Pancreas (tissue), 10 donors: ENCODE data around the gene ROBO1. TPM values are rescaled to one million over a fixed set of nuclear protein-coding genes. Genes with fewer than 3 reads are reported as not detected.
A peak's percentile ranks its signal among the peaks of the same experiment; 100 is the strongest.

Experiments
- ATAC-seq, 4 donors: fragments of 200-7000 bp; cut with Tn5 transposase; one replicate each; pipeline versions ENCODE4 v1.8.0 to v1.9.1; 2020; ENCODE audit warnings: mild to moderate bottlenecking in 4 of 4, moderate library complexity in 4 of 4
- DNase-seq, 6 donors: peaks; one replicate each; pipeline ENCODE4 v3.0.0-alpha.2; 2020
- FAIRE-seq: peaks from 2 replicates; lab custom pipeline; 2012; peaks lifted over from hg19 to GRCh38; lab: Jason Lieb, UNC
- H3K27ac ChIP-seq, 4 donors: fragments of 200-600 bp; sonication (generic); 1 replicate in 3 of 4; 2 replicates in 1 of 4; pipeline versions ENCODE4 v1.5.0 to v1.8.0; 2020
- H3K27me3 ChIP-seq, 4 donors: fragments of 200-600 bp; one replicate each; pipeline ENCODE4 v1.8.0; 2021
- H3K36me3 ChIP-seq, 3 donors: fragments of 200-600 bp; sonication (generic) in 1 of 3; one replicate each; pipeline versions ENCODE4 v1.5.0 to v1.8.0; 2020 to 2021
- H3K4me1 ChIP-seq, 3 donors: fragments of 200-600 bp; one replicate each; pipeline ENCODE4 v1.8.0; 2021
- H3K4me3 ChIP-seq, 4 donors: fragments of 200-600 bp; sonication (generic) in 2 of 4; one replicate each; pipeline versions ENCODE4 v1.5.0 to v1.8.0; 2020 to 2021
- H3K9me3 ChIP-seq, 4 donors: fragments of 200-600 bp; one replicate each; pipeline ENCODE4 v1.8.0; 2021
- WGBS, 2 donors: extraction: QIAGEN DNeasy Blood & Tissue Kit; methylation state at CpG; one replicate each; pipeline ENCODE4 v1.1.7; 2013; 5-methylcytosine and 5-hydroxymethylcytosine counted together
- intact Hi-C, 3 donors: fragments of 100-400 bp; cut with DNase I; formaldehyde crosslinking; loops; one replicate each; pipeline versions ENCODE4 v1.11.1 to v1.14.2; 2022
- polyA plus RNA-seq, 2 donors: library from polyadenylated mRNA; stranded (reverse); fragments of 200-250 nt; gene quantifications; one replicate each; pipeline ENCODE4 v1.2.3, GENCODE V29; 2013
- total RNA-seq, 6 donors: library from RNA; stranded (reverse); fragmentation: NEBNext Ultra II Directional in 4 of 6; extraction: Animal tissue kit (Norgen Biotek cat#: 25700) in 4 of 6; gene quantifications; one replicate each; pipeline versions ENCODE4 v1.2.1 to v1.2.4, GENCODE V29; 2021 to 2023
- TF ChIP-seq, protein P1 (sequence below), 4 donors: fragments of 200-600 bp; sonication (generic) in 3 of 4; IDR thresholded peaks; one replicate each; pipeline versions ENCODE4 v1.5.0 to v1.8.0; 2021; ENCODE audit warnings: antibody characterized with exemption in 4 of 4
- donor health status: healthy with polysubstance abuse.
- donor health status: DM: no; HTN: no; CAD: no; lungs with moderate emphysema.
- donor health status: DM: no; HTN: no; CAD: no.
- donor health status: control.
- donor health status: control.
- donor health status: Bipolar disorder and iron deficiency.
- donor health status: DM: yes; HTN: yes; CAD: no.
- donor health status: DM: no; HTN: no; CAD: no.
- donor health status: DM: no; HTN: no; CAD: no.
- donor health status: DM: yes; HTN: yes; CAD: no.

ROBO1 gene
- total RNA-seq (1 to 10 TPM in 5 of 6 donors, under 1 TPM in 1; 0.51 to 8.5 (median 3.9) TPM), polyA plus RNA-seq (1 to 10 TPM in 1 of 2 donors, under 1 TPM in 1; 0.87 to 2.6 TPM)

DNA sequence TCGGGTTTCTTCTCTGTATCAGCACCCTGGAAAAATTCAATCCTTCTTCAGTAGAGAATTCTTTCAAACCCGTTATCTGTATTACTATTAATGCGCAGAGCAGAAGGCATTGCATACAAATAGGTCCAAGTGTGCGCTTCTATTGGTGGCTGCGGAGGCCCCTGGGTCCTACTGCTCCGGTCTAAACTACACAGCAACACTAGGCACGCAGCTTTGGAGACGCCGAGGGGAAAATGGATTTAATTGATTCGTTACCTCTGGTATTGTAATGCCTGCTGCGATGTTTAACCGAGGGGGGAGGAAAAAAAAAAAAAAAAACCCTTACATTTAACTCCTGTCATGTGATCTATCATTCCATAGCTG lies at the start of gene ROBO1:
Gene ROBO1, minus strand, starts transcription at position 94 of the 363 bp plus-strand sequence.
- TF ChIP-seq, protein P1, sequence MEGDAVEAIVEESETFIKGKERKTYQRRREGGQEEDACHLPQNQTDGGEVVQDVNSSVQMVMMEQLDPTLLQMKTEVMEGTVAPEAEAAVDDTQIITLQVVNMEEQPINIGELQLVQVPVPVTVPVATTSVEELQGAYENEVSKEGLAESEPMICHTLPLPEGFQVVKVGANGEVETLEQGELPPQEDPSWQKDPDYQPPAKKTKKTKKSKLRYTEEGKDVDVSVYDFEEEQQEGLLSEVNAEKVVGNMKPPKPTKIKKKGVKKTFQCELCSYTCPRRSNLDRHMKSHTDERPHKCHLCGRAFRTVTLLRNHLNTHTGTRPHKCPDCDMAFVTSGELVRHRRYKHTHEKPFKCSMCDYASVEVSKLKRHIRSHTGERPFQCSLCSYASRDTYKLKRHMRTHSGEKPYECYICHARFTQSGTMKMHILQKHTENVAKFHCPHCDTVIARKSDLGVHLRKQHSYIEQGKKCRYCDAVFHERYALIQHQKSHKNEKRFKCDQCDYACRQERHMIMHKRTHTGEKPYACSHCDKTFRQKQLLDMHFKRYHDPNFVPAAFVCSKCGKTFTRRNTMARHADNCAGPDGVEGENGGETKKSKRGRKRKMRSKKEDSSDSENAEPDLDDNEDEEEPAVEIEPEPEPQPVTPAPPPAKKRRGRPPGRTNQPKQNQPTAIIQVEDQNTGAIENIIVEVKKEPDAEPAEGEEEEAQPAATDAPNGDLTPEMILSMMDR (IDR thresholded peaks at IDR 0.05), result no peak
- WGBS, 2 donors, result 1% methylated on average over 12 of the region's 12 CpGs
- no peaks in the 10 kb centered on the region for H3K36me3 ChIP-seq
- H3K4me1 ChIP-seq, result no peaks in the 10 kb centered on the region
- H3K27ac ChIP-seq, result no peak within 1 kb of the TSS
- H3K4me3 ChIP-seq, result no peak within 1 kb of the TSS
- DNase-seq (no peak), FAIRE-seq (no peak), ATAC-seq (peak in 1 of 4 donors; percentile 38)
- peaks cover 0 to 6% (median 0%) of the 10 kb centered on the region in 4 donors for H3K27me3 ChIP-seq
- intact Hi-C loops, result no loop called here
- H3K9me3 ChIP-seq, result no peaks in the 10 kb centered on the region

DNA sequence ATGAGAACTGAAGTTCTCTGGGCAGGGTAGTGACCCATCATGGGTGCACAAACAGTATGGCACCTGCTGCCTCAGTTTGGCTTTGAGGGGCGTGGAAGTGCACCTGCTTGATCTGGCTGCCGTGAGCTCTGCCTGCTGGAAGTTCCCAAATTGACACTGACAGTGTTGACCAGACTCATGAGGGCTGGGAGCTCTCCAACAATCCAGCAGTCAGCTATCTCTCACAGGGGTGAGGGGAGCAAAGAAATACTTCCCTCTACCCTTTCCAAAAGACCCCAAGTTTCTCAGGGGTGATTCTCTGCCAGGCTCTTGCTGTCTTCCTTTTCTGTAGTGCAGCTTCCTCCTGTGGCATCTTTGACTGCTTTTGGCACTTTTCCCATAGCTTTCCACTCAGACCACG lies 49.4 kb upstream of the ROBO1 start:
- no peak overlapping the region for H3K27ac ChIP-seq
- TF ChIP-seq, protein P1 (IDR thresholded peaks at IDR 0.05), result no peak
- no peaks in the 10 kb centered on the region for H3K4me1 ChIP-seq
- no peaks in the 10 kb centered on the region for H3K27me3 ChIP-seq
- H3K9me3 ChIP-seq, result no peaks in the 10 kb centered on the region
- DNase-seq (no peak), FAIRE-seq (no peak), ATAC-seq (no peak)
- intact Hi-C loops, result no loop called here
- no peak overlapping the region for H3K4me3 ChIP-seq
- no peaks in the 10 kb centered on the region for H3K36me3 ChIP-seq
- 37 to 52% methylated on average over 3 of the region's 3 CpGs for WGBS, 2 donors

- H3K9me3 ChIP-seq, result no peaks in the 10 kb centered on the region
- H3K4me1 ChIP-seq, result no peaks in the 10 kb centered on the region
- TF ChIP-seq, protein P1 (IDR thresholded peaks at IDR 0.05), result no peak
- no peak for DNase-seq
- no peaks in the 10 kb centered on the region for H3K36me3 ChIP-seq
- intact Hi-C loops, result no loop called here
- no peaks in the 10 kb centered on the region for H3K27me3 ChIP-seq
- ATAC-seq, result no peak
- FAIRE-seq, result no peak
- no peak overlapping the region for H3K4me3 ChIP-seq
- H3K27ac ChIP-seq, result no peak overlapping the region
These were observed 47.7 kb upstream of the ROBO1 start for GRCh38 chr3:79815478-79815877.

GRCh38 chr3:79810581-79810980 lies 42.8 kb upstream of the ROBO1 start:
- no peaks in the 10 kb centered on the region for H3K4me1 ChIP-seq
- WGBS, 2 donors, result 10 to 11% methylated on average over 1 of the region's 1 CpG
- ATAC-seq, result peak in 1 of 4 donors; percentile 25
- TF ChIP-seq, protein P1 (IDR thresholded peaks at IDR 0.05), result no peak
- no peak for FAIRE-seq
- no peak for DNase-seq
- intact Hi-C loops, result no loop called here
- H3K27me3 ChIP-seq, result no peaks in the 10 kb centered on the region
- H3K4me3 ChIP-seq, result no peak overlapping the region
- no peaks in the 10 kb centered on the region for H3K36me3 ChIP-seq
- no peak overlapping the region for H3K27ac ChIP-seq
- no peaks in the 10 kb centered on the region for H3K9me3 ChIP-seq

DNA sequence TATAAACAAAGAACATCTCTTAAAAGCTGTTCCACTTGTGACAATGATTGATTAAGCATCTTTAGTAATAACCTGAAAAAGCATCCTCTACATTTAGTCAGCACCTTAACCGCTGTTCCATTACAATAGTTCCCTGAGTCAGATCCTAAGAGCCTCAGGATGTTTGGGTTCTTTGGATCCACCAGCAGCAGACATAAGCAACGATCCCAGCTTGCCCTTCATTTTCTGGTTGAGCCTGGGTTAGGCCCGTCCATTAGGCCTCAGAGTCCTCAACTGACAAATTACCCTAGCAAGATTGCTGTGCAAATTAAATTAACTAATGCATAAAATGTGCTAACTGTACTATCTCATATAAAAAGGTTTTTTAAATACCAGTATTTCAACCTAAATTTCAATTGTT lies 42.3 kb upstream of the ROBO1 start:
- TF ChIP-seq, protein P1 (IDR thresholded peaks at IDR 0.05), result no peak
- FAIRE-seq (no peak), DNase-seq (no peak), ATAC-seq (no peak)
- Histone ChIP-seq H3K9me3 (no peaks in the 10 kb centered on the region), H3K4me3 (no peak overlapping the region), H3K27me3 (no peaks in the 10 kb centered on the region), H3K27ac (no peak overlapping the region), H3K4me1 (no peaks in the 10 kb centered on the region), H3K36me3 (no peaks in the 10 kb centered on the region)
- 52 to 66% methylated on average over 3 of the region's 3 CpGs for WGBS, 2 donors
- intact Hi-C loops, result no loop called here
